NCI-H1694 (cell line): ENCODE data around the gene PRR33.
"Not testable (repeated sequence)": the region's sequence is repeated elsewhere in the genome, so short reads cannot be mapped to it uniquely, and the experiment has no call there.

Experiments
- DNase-seq: peaks from one replicate; lab custom pipeline; 2025; lab: John Stamatoyannopoulos, UW

PRR33 gene

GRCh38 chr11:1888811-1889210 is 2.9 kb downstream of the PRR33 start:
- DNase-seq, result no peak

GRCh38 chr11:1888347-1888753 is 3.3 kb downstream of the PRR33 start:
- no peak for DNase-seq

GRCh38 chr11:1887451-1888346 is 4.0 kb downstream of the PRR33 start:
- no peak for DNase-seq

GRCh38 chr11:1886551-1886950 is 5.1 kb downstream of the PRR33 start:
- not testable (repeated sequence) for DNase-seq

- DNase-seq, result no peak
Measured at GRCh38 chr11:1884303-1884700, 7.4 kb downstream of the PRR33 start.

- DNase-seq, result no peak
Measured at GRCh38 chr11:1883346-1884302, 8.1 kb downstream of the PRR33 start.

GRCh38 chr11:1882265-1883238 is 9.1 kb downstream of the PRR33 start:
- no peak for DNase-seq

GRCh38 chr11:1881442-1882264 is 10.0 kb downstream of the PRR33 start:
- DNase-seq, result no peak

- DNase-seq, result no peak
Measured at GRCh38 chr11:1880746-1881441, 10.8 kb downstream of the PRR33 start.

GRCh38 chr11:1879941-1880720 is 11.6 kb downstream of the PRR33 start:
- no peak for DNase-seq

- DNase-seq, result no peak
Measured at GRCh38 chr11:1879342-1879940, 12.3 kb downstream of the PRR33 start.

GRCh38 chr11:1878137-1879031 is 13.3 kb downstream of the PRR33 start:
- no peak for DNase-seq

GRCh38 chr11:1877211-1878136 is 14.2 kb downstream of the PRR33 start:
- DNase-seq, result no peak

- DNase-seq, result no peak
Measured at GRCh38 chr11:1876361-1877063, 15.2 kb downstream of the PRR33 start.

GRCh38 chr11:1875851-1876301 is 15.8 kb downstream of the PRR33 start:
- DNase-seq, result not testable (repeated sequence)
